ENCODE measurements around the gene CABLES1.

CABLES1 gene

DNA sequence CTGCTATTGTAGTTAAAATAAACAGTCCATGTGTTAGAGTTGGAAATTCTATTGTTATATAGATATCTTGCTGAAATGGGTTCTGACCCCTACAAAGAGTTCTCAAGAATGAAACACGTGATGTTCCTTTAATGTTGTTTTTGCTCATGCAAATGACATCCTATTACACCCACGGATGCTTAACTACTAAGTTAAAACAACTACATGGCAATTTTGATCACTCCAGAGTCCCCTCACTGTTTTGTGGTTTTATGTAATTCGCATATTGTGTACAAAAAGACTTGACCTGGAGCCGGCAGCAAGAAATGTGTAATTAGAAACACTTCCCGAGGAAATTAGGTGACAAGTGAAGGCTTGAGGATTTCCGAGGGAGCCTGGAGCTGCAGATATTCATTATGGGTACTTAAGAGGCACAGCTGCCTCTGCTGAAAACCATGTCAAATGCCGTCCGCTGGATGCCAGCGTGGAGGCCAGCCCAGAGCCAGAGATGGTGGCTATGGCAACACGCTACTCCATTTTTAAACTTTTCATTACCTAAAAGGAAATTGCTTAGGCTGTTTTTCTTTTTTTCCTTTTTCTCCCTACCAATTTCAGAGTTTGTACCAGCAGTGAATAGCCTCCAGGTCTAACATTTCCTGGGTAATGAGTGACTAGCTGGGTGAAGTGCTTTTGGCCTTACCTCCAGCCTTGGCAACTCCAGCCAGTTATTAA is 21.0 kb upstream of the CABLES1 start:
- DNase-seq = no peak

DNA sequence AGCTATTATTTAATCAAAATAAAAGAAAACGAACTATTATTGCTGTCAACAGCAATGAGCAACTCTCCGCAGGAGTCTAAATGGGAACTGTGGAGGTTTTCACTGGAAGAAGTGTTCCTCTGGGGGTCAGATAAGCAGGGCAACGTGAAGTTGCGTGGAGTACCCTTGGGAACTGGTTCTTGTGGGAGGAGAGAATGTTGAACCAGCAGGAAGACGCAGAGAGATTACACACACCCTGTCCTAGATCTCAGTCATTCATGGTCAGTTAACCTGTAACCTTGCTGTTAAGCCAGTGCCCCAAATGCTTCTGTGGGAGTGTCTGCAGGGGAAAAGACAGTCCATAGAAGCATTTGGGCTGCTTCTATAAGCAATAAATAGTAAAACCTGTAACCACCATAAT is 20.4 kb upstream of the CABLES1 start:
- no peak for DNase-seq

DNA sequence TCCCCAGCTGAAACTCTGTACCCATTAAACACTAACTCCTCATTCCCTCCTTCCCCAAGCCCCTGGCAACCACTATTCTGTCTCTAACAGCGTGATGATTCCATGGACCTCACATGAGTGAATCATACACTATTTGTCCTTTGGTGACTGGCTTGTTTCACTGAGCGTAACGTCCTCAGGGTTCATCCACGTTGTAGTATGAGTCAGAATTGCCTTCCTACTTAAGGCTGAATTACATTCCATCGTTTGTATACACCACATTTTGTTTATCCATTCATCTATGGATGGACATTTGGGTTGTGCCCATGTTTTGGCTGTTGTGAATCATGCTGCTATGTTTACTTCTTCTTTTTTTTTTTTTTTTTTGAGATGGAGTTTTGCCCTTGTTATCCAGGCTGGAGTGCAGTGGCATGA is 19.6 kb upstream of the CABLES1 start:
- DNase-seq = no peak

DNA sequence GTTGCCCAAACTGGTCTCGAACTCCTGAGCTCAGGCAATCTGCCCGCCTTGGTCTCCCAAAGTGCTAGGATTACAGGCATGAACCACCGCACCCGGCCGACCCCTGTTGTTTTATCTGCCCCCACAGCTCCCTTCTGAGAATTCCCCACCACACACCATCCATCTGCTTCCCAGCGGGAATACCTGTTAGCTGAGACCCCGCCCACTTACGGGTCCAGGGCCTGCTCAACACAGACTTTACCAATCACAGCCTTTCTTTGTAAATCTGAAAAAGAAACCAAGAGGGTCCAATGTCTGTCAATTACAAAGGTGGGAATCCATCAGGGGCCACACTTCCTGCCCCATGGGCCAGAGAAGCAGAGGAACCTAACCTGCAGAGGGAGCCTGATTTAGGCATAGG is 14.2 kb upstream of the CABLES1 start:
- no peak for DNase-seq

- DNase-seq = no peak
These were observed 12.7 kb upstream of the CABLES1 start for GRCh38 chr18:23122334-23123229.

DNA sequence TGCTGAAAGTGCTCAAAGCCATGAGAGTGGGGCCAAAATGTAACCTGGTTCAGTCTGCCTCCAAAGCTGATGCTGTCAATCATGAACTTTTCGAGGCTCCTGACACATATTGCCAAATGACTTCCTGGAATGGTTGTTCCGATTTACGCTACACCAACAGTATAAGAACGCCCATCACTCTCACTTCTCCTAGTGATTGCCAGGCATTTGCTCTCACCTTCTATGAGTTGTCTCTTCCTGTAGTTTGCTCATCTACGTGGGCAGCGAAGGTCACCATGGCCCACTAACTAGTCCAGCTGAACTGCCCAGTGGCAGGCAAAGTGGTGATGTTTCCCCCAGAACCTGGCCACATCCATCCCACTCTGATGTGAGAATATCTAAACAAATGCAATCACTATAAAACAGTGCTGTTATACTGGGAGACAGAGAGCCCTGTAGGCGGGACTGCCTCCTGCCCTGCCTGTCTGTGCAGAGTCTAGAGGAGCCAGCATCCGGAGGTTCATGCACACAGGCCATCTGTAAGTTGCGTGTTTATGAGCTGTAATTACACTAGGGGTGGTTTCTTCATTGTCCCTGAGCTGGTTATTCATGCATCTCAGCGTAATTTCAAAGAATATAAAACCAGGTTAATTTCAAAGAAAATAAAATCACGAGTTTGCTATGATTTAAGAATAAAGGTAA is 8.8 kb upstream of the CABLES1 start:
- peak; percentile 28 for DNase-seq

DNA sequence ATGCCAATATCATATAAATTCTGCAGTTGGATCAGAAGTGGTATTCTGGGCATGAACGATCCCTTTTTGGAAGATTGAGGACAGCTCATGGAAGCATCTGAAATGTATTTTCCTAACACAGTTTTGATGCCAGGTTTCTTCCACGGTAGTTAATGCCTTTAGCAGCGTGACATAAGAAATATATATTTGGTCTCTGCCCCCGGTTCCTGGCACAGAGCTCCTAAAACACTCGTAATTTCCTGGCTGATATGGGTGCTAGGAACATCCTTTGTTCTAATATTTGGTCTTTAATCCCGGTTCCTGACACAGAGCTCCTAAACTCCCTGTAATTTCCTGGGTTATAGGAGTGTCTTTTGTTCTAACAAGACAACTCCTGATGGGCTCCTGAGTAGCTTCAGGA is 8.2 kb upstream of the CABLES1 start:
- no peak for DNase-seq

DNA sequence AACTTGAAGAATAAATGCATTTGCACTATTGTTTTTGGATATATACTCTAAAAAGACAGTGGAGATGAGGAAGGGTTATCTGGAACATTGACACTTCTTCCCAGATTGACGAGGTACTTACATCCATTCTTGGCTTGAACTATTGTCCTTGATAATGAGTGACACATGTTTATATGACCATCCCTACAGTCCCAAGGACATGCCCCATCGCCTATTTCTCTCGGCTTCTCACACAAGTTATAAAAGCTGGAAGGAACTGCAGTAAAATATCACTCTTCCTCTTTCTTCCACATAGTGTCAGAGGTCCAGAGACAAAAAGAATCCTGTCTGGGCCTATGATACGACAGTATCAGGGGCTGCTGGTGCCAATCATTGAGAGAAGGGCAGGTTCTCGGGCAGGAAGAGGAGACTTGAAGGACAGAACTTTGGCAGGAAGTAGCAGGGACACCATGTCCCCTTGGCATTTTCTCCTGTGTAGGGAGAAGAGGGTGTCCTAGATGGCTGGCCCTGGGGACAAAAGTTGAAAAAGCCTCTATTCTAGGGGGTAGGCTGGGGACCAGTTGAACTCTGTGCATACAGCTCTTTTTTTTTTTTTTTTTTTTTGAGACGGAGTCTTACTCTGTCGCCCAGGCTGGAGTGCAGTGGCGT is 5.8 kb upstream of the CABLES1 start:
- no peak for DNase-seq

DNA sequence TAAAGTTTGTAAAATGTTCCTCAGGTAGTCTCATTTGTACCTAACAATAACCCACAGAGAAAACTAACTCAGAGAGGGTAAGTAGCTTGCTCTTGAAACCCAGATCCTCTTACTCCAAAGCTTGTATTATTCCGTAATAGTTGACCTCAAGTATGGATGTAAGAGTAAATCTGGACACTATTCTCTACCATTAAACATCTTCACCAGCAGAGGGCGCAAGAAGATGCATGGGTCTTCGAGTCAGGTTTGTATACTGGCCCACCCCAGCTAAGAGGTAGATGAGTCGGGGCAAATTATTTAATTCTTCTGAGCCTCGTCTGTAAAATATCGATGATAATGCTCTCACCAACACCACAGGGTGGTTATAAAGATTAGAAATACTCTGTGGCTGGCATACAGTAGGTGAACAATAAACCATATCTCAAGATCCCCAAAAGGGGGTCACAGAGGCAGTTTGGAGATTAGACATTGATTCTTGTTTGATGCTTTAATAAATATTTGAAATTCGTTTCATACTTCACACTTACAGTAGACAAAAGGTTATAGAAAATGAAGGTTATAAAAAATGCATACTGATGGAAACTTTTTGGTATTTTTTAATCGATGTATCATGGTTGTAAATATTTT is 3.5 kb upstream of the CABLES1 start:
- DNase-seq = no peak

- DNase-seq = peak; percentile 89
These were observed 1.2 kb upstream of the CABLES1 start for GRCh38 chr18:23133860-23134779.

GRCh38 chr18:23135550-23136325 is 453 bp downstream of the CABLES1 start:
- DNase-seq = no peak

- no peak for DNase-seq
These were observed 1.2 kb downstream of the CABLES1 start for GRCh38 chr18:23136326-23137096.

GRCh38 chr18:23137097-23137635 is 1.9 kb downstream of the CABLES1 start:
- no peak for DNase-seq

DNA sequence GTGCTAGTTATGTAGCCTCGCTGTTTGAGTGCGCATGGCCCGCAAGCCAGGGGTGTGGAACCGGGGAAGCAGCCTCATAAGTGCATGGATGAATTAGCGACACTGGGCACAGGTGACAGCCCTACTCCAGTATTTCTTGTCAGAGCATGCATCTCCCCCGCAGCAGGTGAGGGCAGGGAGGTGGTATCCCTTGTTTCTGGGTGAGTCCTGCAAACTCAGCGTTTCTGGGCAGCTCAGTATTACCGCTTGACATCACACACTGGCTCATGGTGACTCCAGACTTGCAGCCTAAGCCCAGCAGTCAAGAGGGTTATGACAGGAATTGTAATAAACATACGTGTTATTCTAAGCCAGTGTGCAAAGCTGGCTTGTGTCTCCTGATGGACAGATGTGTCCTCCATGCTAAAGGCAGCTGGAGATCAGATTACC is 2.5 kb downstream of the CABLES1 start:
- DNase-seq = no peak

GRCh38 chr18:23138471-23138870 is 3.2 kb downstream of the CABLES1 start:
- no peak for DNase-seq

GRCh38 chr18:23141104-23141999 is 6.1 kb downstream of the CABLES1 start:
- no peak for DNase-seq

GRCh38 chr18:23142251-23142929 is 7.1 kb downstream of the CABLES1 start:
- DNase-seq = no peak
